ENCODE measurements around the gene NTSR1. TPM values are rescaled to one million over a fixed set of nuclear protein-coding genes. Genes with fewer than 3 reads are reported as not detected.

Gene NTSR1
- total RNA-seq, 1 experiment from 2014 or later = 4.5 TPM

- POLR2A ChIA-PET = interaction anchor here (0.6 to 3.3 kb wide), 22 partner anchors 9 to 1112 kb away, joined by 3 to 39 read pairs (median 4); partner anchors contain the start of genes MRGBP and RPS21
- Mint-ChIP-seq H3K27me3 (ENCODE audit: insufficient read depth, unreplicated experiment) (no peaks in the 10 kb centered on the region), H3K4me1 (ENCODE audit: insufficient read depth, unreplicated experiment) (peaks cover 35% of the 10 kb centered on the region), H3K4me3 (ENCODE audit: unreplicated experiment) (peak overlapping the region; percentile 15), H3K36me3 (ENCODE audit: insufficient read depth, unreplicated experiment) (no peaks in the 10 kb centered on the region), H3K27ac (ENCODE audit: low read depth, unreplicated experiment) (peak overlapping the region; percentile 46), H3K9me3 (ENCODE audit: unreplicated experiment) (no peaks in the 10 kb centered on the region)
- BruUV-seq (replicated peaks) = no TSS peak
- DNase-seq (ENCODE audit: unreplicated experiment) = peak; percentile 94
- CTCF ChIA-PET = interaction anchor here (0.6 to 3.3 kb wide), 22 partner anchors 9 to 914 kb away, joined by 3 to 85 read pairs (median 4); no protein-coding TSS in a partner anchor
- TF ChIP-seq CTCF (IDR thresholded peaks at IDR 0.05; ENCODE audit: unreplicated experiment) = peak; percentile 53
- intact Hi-C loops (cut with micrococcal nuclease) = loop anchor here (1.0 to 10.0 kb wide), 3 partner anchors 37 to 88 kb away; no protein-coding TSS in a partner anchor
These were observed 5.5 kb upstream of the NTSR1 start for GRCh38 chr20:62702895-62703852.

DNA sequence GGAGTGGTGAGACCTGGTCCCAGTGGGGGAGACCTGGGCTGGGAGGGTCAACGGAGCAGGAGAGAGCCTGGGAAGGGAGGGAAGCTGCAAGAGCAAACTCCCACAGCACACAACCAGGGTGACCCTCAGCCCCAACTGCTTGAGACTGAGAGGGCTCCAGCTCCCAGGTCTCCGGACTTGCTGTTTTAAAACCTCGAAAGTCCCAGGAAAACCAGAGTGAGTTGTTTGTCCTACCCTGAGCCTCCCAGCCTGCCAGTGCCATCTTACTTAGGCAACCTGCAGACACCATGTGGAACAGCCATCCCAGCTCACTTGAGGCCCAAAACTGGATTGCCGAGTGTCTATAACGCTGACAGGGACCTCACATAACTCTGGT is 4.8 kb upstream of the NTSR1 start:
- H3K4me3 Mint-ChIP-seq (ENCODE audit: unreplicated experiment) = peak overlapping the region; percentile 15

DNA sequence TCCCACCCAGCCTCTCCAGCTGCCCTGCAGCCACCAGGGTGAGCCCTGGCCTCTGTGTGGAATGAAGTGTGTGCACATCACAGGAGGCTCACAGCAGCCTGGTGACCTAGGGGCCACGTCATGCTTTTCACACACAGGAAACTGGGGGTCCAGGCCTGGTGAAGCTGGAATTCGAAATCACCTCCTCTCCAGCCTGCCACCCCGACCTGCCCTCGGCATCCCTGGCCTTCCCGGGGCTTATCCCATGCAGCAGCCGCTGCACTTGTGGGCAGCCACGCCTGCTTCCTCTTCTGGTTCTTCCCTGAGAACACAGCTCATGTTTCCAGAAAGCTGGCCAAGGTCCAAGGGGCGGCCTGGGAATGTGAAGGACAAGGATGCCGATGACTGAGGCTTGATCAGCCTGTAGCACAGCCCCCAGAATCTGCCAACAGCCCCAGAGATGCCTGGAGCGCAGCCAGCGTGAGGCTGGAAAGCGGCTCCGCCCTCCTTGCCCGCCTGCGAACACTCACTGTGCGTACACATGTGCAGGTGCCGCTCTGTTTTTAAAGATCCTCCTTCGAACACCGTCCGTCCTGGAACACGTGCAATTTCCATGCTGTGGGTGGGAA is 4.2 kb upstream of the NTSR1 start:
- no TSS peak for BruUV-seq (replicated peaks)

More for the DNA sequence above, 4.8 kb upstream of the NTSR1 start:
- Mint-ChIP-seq H3K4me1 (ENCODE audit: insufficient read depth, unreplicated experiment) (peaks cover 37% of the 10 kb centered on the region), H3K27ac (ENCODE audit: low read depth, unreplicated experiment) (peak overlapping the region; percentile 46), H3K27me3 (ENCODE audit: insufficient read depth, unreplicated experiment) (no peaks in the 10 kb centered on the region), H3K9me3 (ENCODE audit: unreplicated experiment) (no peaks in the 10 kb centered on the region), H3K36me3 (ENCODE audit: insufficient read depth, unreplicated experiment) (no peaks in the 10 kb centered on the region)
- intact Hi-C loops (cut with micrococcal nuclease) = loop anchor here (1.0 to 10.0 kb wide), 3 partner anchors 36 to 87 kb away; no protein-coding TSS in a partner anchor
- no peak for TF ChIP-seq CTCF (IDR thresholded peaks at IDR 0.05; ENCODE audit: unreplicated experiment)
- CTCF ChIA-PET = interaction anchor here (0.6 to 3.3 kb wide), 22 partner anchors 8 to 913 kb away, joined by 3 to 85 read pairs (median 4); no protein-coding TSS in a partner anchor
- no peak for DNase-seq (ENCODE audit: unreplicated experiment)
- POLR2A ChIA-PET = interaction anchor here (0.6 to 3.3 kb wide), 26 partner anchors 10 to 1112 kb away, joined by 3 to 39 read pairs (median 4); partner anchors contain the start of genes MRGBP, OGFR and RPS21
- no TSS peak for BruUV-seq (replicated peaks)

More for the DNA sequence above, 4.2 kb upstream of the NTSR1 start:
- Mint-ChIP-seq H3K27ac (ENCODE audit: low read depth, unreplicated experiment) (peak overlapping the region; percentile 10), H3K36me3 (ENCODE audit: insufficient read depth, unreplicated experiment) (no peaks in the 10 kb centered on the region), H3K9me3 (ENCODE audit: unreplicated experiment) (no peaks in the 10 kb centered on the region), H3K4me3 (ENCODE audit: unreplicated experiment) (peak overlapping the region; percentile 39), H3K4me1 (ENCODE audit: insufficient read depth, unreplicated experiment) (peaks cover 37% of the 10 kb centered on the region), H3K27me3 (ENCODE audit: insufficient read depth, unreplicated experiment) (no peaks in the 10 kb centered on the region)
- intact Hi-C loops (cut with micrococcal nuclease) = loop anchor here (10.0 kb wide), 1 partner anchor 50 kb away; no protein-coding TSS in a partner anchor
- DNase-seq (ENCODE audit: unreplicated experiment) = peak; percentile 100
- ChIA-PET CTCF (interaction anchor here (0.7 to 3.3 kb wide), 15 partner anchors 10 to 101 kb away, joined by 3 to 85 read pairs (median 4); no protein-coding TSS in a partner anchor), POLR2A (interaction anchor here (0.6 to 3.3 kb wide), 20 partner anchors 10 to 358 kb away, joined by 3 to 39 read pairs (median 4); partner anchors contain the start of genes MRGBP, OGFR and RPS21)
- TF ChIP-seq CTCF (IDR thresholded peaks at IDR 0.05; ENCODE audit: unreplicated experiment) = no peak

Data from MCF 10A (cell line).